Body of pancreas (tissue), 4 donors: Measurements from ENCODE around the gene FXR1. TPM values are rescaled to one million over a fixed set of nuclear protein-coding genes. Genes with fewer than 3 reads are reported as not detected.
"Not testable (repeated sequence)": the region's sequence is repeated elsewhere in the genome, so short reads cannot be mapped to it uniquely, and the experiment has no call there.

Source experiments
- ATAC-seq: fragments of 150-250 bp; one replicate; pipeline ENCODE4 v1.9.1; 2016
- DNase-seq, 4 donors: peaks; one replicate each; pipeline ENCODE4 v3.0.0-alpha.2; 2019
- H3K27ac ChIP-seq, 4 donors: fragments of 200-600 bp; sonication (generic); 1 replicate in 3 of 4; 2 replicates in 1 of 4; pipeline versions ENCODE4 v1.5.1 to v1.6.1; 2016 to 2019; ENCODE audit warnings: mild to moderate bottlenecking in 1 of 4, mixed read lengths in 1 of 4, moderate library complexity in 1 of 4
- H3K27me3 ChIP-seq, 2 donors: fragments of 200-600 bp; sonication (generic); one replicate each; pipeline ENCODE4 v1.6.0; 2016; ENCODE audit warnings: mild to moderate bottlenecking in 1 of 2
- H3K36me3 ChIP-seq, 2 donors: fragments of 200-600 bp; sonication (generic); replicated peaks in 1 of 2; 2 replicates each; pipeline ENCODE4 v1.5.1; 2016; ENCODE audit warnings: low read depth in 2 of 2; ENCODE audit not compliant: insufficient read depth in 1 of 2
- H3K4me1 ChIP-seq: fragments of 200-600 bp; sonication (generic); one replicate; pipeline ENCODE4 v1.6.0; 2016
- H3K4me3 ChIP-seq, 2 donors: fragments of 200-600 bp; sonication (generic); 1 replicate in 1 of 2; 2 replicates in 1 of 2; pipeline ENCODE4 v1.5.1; 2016 to 2019
- H3K9me3 ChIP-seq, 3 donors: fragments of 200-600 bp; sonication (generic); 1 replicate in 2 of 3; 2 replicates in 1 of 3; pipeline ENCODE4 v1.5.1; 2016
- CTCF ChIP-seq, 7 experiments: fragments of 450-650 bp in 4 of 7; fragments of 200-600 bp in 3 of 7; sonication (generic) in 3 of 7; IDR thresholded peaks; one replicate each; pipeline ENCODE4 v1.5.1; 2016 to 2019; ENCODE audit warnings: antibody characterized with exemption in 7 of 7
- POLR2A ChIP-seq, 3 donors: fragments of 450-650 bp; IDR thresholded peaks; one replicate each; pipeline ENCODE4 v1.6.1; 2016; ENCODE audit warnings: antibody characterized with exemption in 3 of 3, mild to moderate bottlenecking in 2 of 3
- WGBS, 2 donors: methylation state at CpG; one replicate each; pipeline ENCODE4 v1.1.5; 2017; 5-methylcytosine and 5-hydroxymethylcytosine counted together
- intact Hi-C: fragments of 100-400 bp; cut with DNase I; formaldehyde crosslinking; loops from one replicate; pipeline ENCODE4 v1.15.1; 2023
- total RNA-seq, 2 donors: library from RNA; depleted of rRNA; stranded (reverse); fragments of >200 nt; gene quantifications; one replicate each; pipeline ENCODE4 v1.1.0, GENCODE V29; 2016

FXR1 gene
- total RNA-seq, 2 donors from 2014 or later, result 55.0 to 89.5 TPM

DNA sequence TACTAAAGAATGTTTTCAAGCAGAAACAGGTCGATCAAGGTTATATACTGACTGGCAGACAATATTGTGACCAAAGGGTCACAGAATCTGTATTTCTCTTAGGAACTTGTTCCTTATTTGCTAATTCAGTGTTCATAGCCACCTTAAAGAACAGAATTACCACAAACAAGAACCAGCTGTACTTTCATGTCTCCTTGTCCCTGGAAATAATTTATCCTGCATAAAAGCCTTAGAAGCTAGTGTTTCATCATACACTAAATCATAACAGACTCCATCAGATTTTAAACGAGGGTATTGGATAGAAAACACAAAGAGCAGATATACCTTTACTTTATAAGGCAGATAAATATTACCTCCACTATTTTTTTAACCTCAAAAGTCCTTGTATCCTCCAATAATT is 70.7 kb downstream of the FXR1 start:
- peak overlapping the region in 1 of 4 donors; percentile 6 for H3K27ac ChIP-seq
- H3K27me3 ChIP-seq, result no peaks in the 10 kb centered on the region
- peaks cover 16% of the 10 kb centered on the region for H3K4me1 ChIP-seq
- H3K4me3 ChIP-seq, result no peak overlapping the region
- 37 to 44% methylated on average over 2 of the region's 2 CpGs for WGBS, 2 donors
- no peaks in the 10 kb centered on the region for H3K36me3 ChIP-seq
- DNase-seq (no peak), ATAC-seq (no peak)
- no peak for TF ChIP-seq CTCF (IDR thresholded peaks at IDR 0.05)
- intact Hi-C loops, result no loop called here
- H3K9me3 ChIP-seq, result no peaks in the 10 kb centered on the region

DNA sequence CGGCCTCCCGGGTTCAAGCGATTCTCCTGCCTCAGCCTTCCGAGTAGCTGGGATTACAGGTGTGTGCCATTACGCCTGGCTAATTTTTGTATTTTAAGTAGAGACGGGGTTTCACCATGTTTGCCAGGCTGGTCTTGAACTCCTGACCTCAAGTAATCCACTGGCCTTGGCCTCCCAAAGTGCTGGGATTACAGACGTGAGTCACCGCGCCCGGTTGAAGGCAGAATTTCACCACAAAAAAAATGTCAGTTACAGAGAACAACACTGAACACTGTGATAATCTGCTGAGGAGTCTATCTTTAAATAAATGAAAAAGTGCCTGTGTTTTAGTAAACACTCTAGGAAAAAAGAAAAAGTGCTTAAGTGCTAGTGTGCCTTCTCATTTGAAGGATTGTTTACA is 73.9 kb downstream of the FXR1 start:
- H3K36me3 ChIP-seq, H3K4me3 ChIP-seq, H3K27ac ChIP-seq, H3K9me3 ChIP-seq, intact Hi-C loops, H3K27me3 ChIP-seq, DNase-seq, ATAC-seq: not testable (repeated sequence)
- WGBS, 2 donors, result 93% methylated on average over 10 of the region's 10 CpGs
- peaks cover 14% of the 10 kb centered on the region for H3K4me1 ChIP-seq

DNA sequence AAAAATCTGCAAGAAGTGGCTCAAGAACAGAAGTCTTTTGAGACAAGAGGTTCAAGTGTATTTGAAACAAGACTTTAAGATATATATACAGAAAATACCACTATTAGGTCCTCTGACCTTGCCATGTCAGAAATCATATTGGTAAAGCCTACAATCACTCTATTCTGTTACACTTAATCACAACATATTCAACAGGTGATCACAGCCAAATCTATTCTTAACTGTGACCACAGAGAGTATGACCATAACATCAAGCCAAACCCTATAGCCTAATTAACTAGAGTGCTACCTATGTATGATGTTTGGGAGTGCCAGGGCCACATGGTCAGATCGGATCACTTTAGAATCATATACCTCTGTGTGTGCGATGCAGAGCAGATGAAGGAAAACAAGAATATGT is 74.9 kb downstream of the FXR1 start:
- peaks cover 14% of the 10 kb centered on the region for H3K4me1 ChIP-seq
- H3K9me3 ChIP-seq, result no peaks in the 10 kb centered on the region
- no peak overlapping the region for H3K4me3 ChIP-seq
- WGBS, 2 donors, result 95 to 97% methylated on average over 2 of the region's 2 CpGs
- no peaks in the 10 kb centered on the region for H3K27me3 ChIP-seq
- DNase-seq (no peak), ATAC-seq (no peak)
- H3K36me3 ChIP-seq, result no peaks in the 10 kb centered on the region
- intact Hi-C loops, result no loop called here
- no peak overlapping the region for H3K27ac ChIP-seq
- TF ChIP-seq POLR2A (IDR thresholded peaks at IDR 0.05), result no peak
- no peak for TF ChIP-seq CTCF (IDR thresholded peaks at IDR 0.05)

DNA sequence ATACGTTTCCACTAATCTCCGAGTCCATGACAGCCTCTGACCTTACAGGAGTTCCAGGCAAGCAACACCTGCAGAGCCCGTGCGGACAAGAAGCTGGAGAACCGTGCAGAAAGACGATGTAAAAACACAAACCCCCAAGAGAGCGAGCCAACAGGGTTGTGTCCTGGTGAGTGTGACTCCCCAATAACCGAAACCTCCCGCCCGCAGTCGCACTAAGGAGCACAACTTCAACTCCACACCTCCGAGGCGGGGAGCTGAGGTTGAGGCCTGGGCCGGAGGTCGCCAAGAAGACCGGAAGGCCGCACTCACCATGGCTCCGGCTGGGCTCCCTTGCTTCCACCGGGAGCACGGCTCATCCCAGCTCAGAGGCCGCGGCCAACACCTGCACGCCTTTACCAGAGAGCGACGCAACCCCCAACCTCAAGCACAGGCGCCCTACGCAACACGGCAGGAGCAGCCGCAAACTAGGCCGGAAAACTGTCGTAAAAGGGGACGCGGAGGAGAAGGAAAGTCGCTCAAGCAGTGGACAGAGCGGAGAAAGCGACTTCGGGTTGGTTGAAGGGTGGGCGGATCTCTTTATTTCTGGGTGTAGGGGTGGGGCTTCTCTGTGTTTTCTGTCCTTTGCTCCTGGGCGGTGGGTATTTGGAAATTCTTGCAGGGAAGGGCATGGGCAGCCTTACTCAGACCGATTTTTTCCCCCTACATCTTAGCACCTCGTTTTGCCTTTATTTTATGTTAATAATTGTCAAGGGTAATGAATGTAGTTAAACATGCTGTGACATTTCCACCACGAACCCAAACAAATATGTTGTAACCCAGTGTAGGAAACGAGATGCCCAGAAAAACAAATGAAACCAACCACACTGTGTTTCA is 77.1 kb downstream of the FXR1 start, which contains the start of gene DNAJC19:
DNAJC19 (minus strand) TSS at position 446 of the 873 bp plus-strand sequence; CDS start at position 312, 134 bp downstream.
- intact Hi-C loops, result no loop called here
- DNase-seq (peak; percentile 93 to 97 (median 95)), ATAC-seq (peak; percentile 99)
- H3K4me1 ChIP-seq, result peaks cover 14% of the 10 kb centered on the region
- no peaks in the 10 kb centered on the region for H3K27me3 ChIP-seq
- peak within 1 kb of the TSS; percentile 41 to 46 for H3K4me3 ChIP-seq
- WGBS, 2 donors, result 0% methylated on average over 39 to 43 of the region's 43 CpGs
- H3K9me3 ChIP-seq, result no peaks in the 10 kb centered on the region
- H3K27ac ChIP-seq, result peak within 1 kb of the TSS; percentile 69 to 93 (median 82)
- TF ChIP-seq POLR2A (IDR thresholded peaks at IDR 0.05) (peak; percentile 80 to 96 (median 94)), CTCF (IDR thresholded peaks at IDR 0.05) (peak in 1 of 7 experiments; percentile 10)
- H3K36me3 ChIP-seq, result no peaks in the 10 kb centered on the region

GRCh38 chr3:180990505-180990904 is 78.0 kb downstream of the FXR1 start:
- 9 to 10% methylated on average over 2 of the region's 2 CpGs for WGBS, 2 donors
- no peak for TF ChIP-seq CTCF (IDR thresholded peaks at IDR 0.05)
- TF ChIP-seq POLR2A (IDR thresholded peaks at IDR 0.05), result no peak
- Histone ChIP-seq H3K9me3 (no peaks in the 10 kb centered on the region), H3K27ac (peak overlapping the region in 3 of 4 donors; percentile 75 to 93 (median 90)), H3K36me3 (no peaks in the 10 kb centered on the region), H3K4me3 (no peak overlapping the region), H3K4me1 (peaks cover 14% of the 10 kb centered on the region), H3K27me3 (no peaks in the 10 kb centered on the region)
- ATAC-seq, result no peak
- DNase-seq, result no peak
- intact Hi-C loops, result no loop called here
